HepG2 (cell line): ENCODE results near the gene SIK3. TPM values are rescaled to one million over a fixed set of nuclear protein-coding genes. Genes with fewer than 3 reads are reported as not detected.
A peak's percentile ranks its signal among the peaks of the same experiment; 100 is the strongest.

ENCODE experiments used
- AGO1 ChIP-seq: fragments of 200-400 bp; formaldehyde crosslinking; IDR thresholded peaks from 2 replicates; pipeline ENCODE4 v1.6.1; 2017; ENCODE audit warnings: mild to moderate bottlenecking, low read depth, low read length, moderate library complexity; ENCODE audit not compliant: poor library complexity, severe bottlenecking
- BRCA1 ChIP-seq: sonication (generic); formaldehyde crosslinking; IDR thresholded peaks from 2 replicates; pipeline ENCODE4 v1.4.0; 2020; ENCODE audit warnings: missing genetic modification reagents
- CEBPB ChIP-seq: IDR thresholded peaks from 2 replicates; pipeline ENCODE4 v1.6.1; 2011; ENCODE audit warnings: low read depth, low read length, improper control_type of control experiment, borderline replicate concordance
- HDAC1 ChIP-seq: sonication (generic); formaldehyde crosslinking; IDR thresholded peaks from 2 replicates; pipeline ENCODE4 v1.5.1; 2020; ENCODE audit warnings: mild to moderate bottlenecking, missing genetic modification reagents
- KAT2B ChIP-seq: fragments of 150-350 bp; IDR thresholded peaks from 2 replicates; pipeline ENCODE4 v1.6.1; 2014; ENCODE audit warnings: low read depth, low read length, borderline replicate concordance
- KDM4B ChIP-seq: sonication (generic); formaldehyde crosslinking; IDR thresholded peaks from 2 replicates; pipeline ENCODE4 v1.4.0; 2020; ENCODE audit warnings: missing genetic modification reagents
- KDM6A ChIP-seq: IDR thresholded peaks from 2 replicates; pipeline ENCODE4 v1.6.1; 2016; ENCODE audit warnings: low read depth
- LRRFIP1 ChIP-seq: sonication (generic); formaldehyde crosslinking; conservative IDR thresholded peaks from 2 replicates; pipeline ENCODE4 v1.4.0; 2020; ENCODE audit warnings: missing genetic modification reagents
- MAZ ChIP-seq, 2 experiments: sonication (generic) in 1 of 2; formaldehyde crosslinking in 1 of 2; IDR thresholded peaks; 2 replicates each; pipeline versions ENCODE4 v1.5.0 to v1.6.1; 2012 to 2020; ENCODE audit warnings: low read depth in 2 of 2, mild to moderate bottlenecking in 2 of 2, borderline replicate concordance in 1 of 2, improper control_type of control experiment in 1 of 2, low read length in 1 of 2, missing genetic modification reagents in 1 of 2, moderate library complexity in 1 of 2
- ZBTB7A ChIP-seq: sonication (generic); formaldehyde crosslinking; IDR thresholded peaks from 2 replicates; pipeline ENCODE4 v1.8.0; 2022; ENCODE audit warnings: mild to moderate bottlenecking, missing genetic modification reagents
- ZFP90 ChIP-seq: sonication (generic); formaldehyde crosslinking; IDR thresholded peaks from 2 replicates; pipeline ENCODE4 v1.8.0; 2022; ENCODE audit warnings: missing genetic modification reagents, mild to moderate bottlenecking, inconsistent platforms, borderline replicate concordance
- ZNF12 ChIP-seq: sonication (generic); formaldehyde crosslinking; IDR thresholded peaks from 2 replicates; pipeline ENCODE4 v1.5.0; 2020; ENCODE audit warnings: missing genetic modification reagents
- polyA plus RNA-seq, 8 experiments: library from polyadenylated mRNA; depleted of rRNA in 3 of 8; stranded (reverse) in 7 of 8; unstranded in 1 of 8; fragments of >200 nt; fragmentation: Illumina TruSeq in 4 of 8; extraction: Trizol in 4 of 8; gene quantifications; 2 replicates each; pipeline versions ENCODE4 v1.2.1 to v1.2.3, GENCODE V29; 2011 to 2016; ENCODE audit warnings: low read depth in 4 of 8, missing spikeins in 1 of 8, mixed read lengths in 1 of 8; ENCODE audit not compliant: insufficient read depth in 1 of 8
- total RNA-seq, 5 experiments: library from RNA; depleted of rRNA; stranded (reverse); fragments of >200 nt; fragmentation: Illumina TruSeq; extraction: Trizol; gene quantifications; 2 replicates each; pipeline ENCODE4 v1.2.3, GENCODE V29; 2016; ENCODE audit warnings: low read depth in 1 of 5
- TF ChIP-seq, protein P1 (sequence below): sonication (generic); formaldehyde crosslinking; IDR thresholded peaks from 2 replicates; pipeline ENCODE4 v1.4.0; 2020; ENCODE audit warnings: missing genetic modification reagents
- TF ChIP-seq, protein P2 (sequence below): IDR thresholded peaks from 2 replicates; pipeline ENCODE4 v1.6.1; 2012; ENCODE audit warnings: inconsistent platforms
- TF ChIP-seq, protein P3 (sequence below), 2 experiments: IDR thresholded peaks; 2 replicates each; pipeline ENCODE4 v1.6.1; 2011 to 2012; ENCODE audit warnings: low read length in 2 of 2, borderline replicate concordance in 1 of 2, low read depth in 1 of 2, mild to moderate bottlenecking in 1 of 2, moderate library complexity in 1 of 2
- TF ChIP-seq, protein P4 (sequence below): IDR thresholded peaks from 2 replicates; pipeline ENCODE4 v1.6.1; 2016; ENCODE audit warnings: low read depth, missing genetic modification reagents, missing compliant biosample characterization

SIK3 gene
- total and polyA plus RNA-seq, 2 of the 13 experiments (the other 11 are each of a cell fraction or from before 2014, with no cell fraction given), result 5.7 to 9.8 TPM

- TF ChIP-seq CEBPB (peak; percentile 85), AGO1 (no peak), KAT2B (no peak), KDM6A (CRISPR knock-in tag) (peak; percentile 76), BRCA1 (CRISPR knock-in tag) (no peak; the same call in 1 of the 2 replicates), ZFP90 (no peak; the same call in 1 of the 2 replicates), LRRFIP1 (CRISPR knock-in tag) (no peak), KDM4B (CRISPR knock-in tag) (peak; percentile 59; the same call in 1 of the 2 replicates), HDAC1 (peak; percentile 86), ZNF12 (no peak), ZBTB7A (CRISPR knock-in tag) (no peak), MAZ (IDR thresholded peaks at IDR 0.05; ENCODE audit: borderline replicate concordance, low read depth, low read length) (no peak), MAZ (CRISPR knock-in tag; IDR thresholded peaks at IDR 0.05; ENCODE audit: low read depth) (peak; percentile 69)
- TF ChIP-seq, protein P1, sequence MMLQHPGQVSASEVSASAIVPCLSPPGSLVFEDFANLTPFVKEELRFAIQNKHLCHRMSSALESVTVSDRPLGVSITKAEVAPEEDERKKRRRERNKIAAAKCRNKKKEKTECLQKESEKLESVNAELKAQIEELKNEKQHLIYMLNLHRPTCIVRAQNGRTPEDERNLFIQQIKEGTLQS, result peak; percentile 35; the same call in 1 of the 2 replicates
- TF ChIP-seq, protein P2, sequence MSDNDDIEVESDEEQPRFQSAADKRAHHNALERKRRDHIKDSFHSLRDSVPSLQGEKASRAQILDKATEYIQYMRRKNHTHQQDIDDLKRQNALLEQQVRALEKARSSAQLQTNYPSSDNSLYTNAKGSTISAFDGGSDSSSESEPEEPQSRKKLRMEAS, result no peak
- TF ChIP-seq, protein P3, sequence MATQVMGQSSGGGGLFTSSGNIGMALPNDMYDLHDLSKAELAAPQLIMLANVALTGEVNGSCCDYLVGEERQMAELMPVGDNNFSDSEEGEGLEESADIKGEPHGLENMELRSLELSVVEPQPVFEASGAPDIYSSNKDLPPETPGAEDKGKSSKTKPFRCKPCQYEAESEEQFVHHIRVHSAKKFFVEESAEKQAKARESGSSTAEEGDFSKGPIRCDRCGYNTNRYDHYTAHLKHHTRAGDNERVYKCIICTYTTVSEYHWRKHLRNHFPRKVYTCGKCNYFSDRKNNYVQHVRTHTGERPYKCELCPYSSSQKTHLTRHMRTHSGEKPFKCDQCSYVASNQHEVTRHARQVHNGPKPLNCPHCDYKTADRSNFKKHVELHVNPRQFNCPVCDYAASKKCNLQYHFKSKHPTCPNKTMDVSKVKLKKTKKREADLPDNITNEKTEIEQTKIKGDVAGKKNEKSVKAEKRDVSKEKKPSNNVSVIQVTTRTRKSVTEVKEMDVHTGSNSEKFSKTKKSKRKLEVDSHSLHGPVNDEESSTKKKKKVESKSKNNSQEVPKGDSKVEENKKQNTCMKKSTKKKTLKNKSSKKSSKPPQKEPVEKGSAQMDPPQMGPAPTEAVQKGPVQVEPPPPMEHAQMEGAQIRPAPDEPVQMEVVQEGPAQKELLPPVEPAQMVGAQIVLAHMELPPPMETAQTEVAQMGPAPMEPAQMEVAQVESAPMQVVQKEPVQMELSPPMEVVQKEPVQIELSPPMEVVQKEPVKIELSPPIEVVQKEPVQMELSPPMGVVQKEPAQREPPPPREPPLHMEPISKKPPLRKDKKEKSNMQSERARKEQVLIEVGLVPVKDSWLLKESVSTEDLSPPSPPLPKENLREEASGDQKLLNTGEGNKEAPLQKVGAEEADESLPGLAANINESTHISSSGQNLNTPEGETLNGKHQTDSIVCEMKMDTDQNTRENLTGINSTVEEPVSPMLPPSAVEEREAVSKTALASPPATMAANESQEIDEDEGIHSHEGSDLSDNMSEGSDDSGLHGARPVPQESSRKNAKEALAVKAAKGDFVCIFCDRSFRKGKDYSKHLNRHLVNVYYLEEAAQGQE (IDR thresholded peaks at IDR 0.05; ENCODE audit: borderline replicate concordance in 1 of 2, low read depth in 1 of 2, low read length in 2 of 2), result peak in 1 of 2 experiments; percentile 55; a peak in 1 of 4 replicates
- TF ChIP-seq, protein P4, sequence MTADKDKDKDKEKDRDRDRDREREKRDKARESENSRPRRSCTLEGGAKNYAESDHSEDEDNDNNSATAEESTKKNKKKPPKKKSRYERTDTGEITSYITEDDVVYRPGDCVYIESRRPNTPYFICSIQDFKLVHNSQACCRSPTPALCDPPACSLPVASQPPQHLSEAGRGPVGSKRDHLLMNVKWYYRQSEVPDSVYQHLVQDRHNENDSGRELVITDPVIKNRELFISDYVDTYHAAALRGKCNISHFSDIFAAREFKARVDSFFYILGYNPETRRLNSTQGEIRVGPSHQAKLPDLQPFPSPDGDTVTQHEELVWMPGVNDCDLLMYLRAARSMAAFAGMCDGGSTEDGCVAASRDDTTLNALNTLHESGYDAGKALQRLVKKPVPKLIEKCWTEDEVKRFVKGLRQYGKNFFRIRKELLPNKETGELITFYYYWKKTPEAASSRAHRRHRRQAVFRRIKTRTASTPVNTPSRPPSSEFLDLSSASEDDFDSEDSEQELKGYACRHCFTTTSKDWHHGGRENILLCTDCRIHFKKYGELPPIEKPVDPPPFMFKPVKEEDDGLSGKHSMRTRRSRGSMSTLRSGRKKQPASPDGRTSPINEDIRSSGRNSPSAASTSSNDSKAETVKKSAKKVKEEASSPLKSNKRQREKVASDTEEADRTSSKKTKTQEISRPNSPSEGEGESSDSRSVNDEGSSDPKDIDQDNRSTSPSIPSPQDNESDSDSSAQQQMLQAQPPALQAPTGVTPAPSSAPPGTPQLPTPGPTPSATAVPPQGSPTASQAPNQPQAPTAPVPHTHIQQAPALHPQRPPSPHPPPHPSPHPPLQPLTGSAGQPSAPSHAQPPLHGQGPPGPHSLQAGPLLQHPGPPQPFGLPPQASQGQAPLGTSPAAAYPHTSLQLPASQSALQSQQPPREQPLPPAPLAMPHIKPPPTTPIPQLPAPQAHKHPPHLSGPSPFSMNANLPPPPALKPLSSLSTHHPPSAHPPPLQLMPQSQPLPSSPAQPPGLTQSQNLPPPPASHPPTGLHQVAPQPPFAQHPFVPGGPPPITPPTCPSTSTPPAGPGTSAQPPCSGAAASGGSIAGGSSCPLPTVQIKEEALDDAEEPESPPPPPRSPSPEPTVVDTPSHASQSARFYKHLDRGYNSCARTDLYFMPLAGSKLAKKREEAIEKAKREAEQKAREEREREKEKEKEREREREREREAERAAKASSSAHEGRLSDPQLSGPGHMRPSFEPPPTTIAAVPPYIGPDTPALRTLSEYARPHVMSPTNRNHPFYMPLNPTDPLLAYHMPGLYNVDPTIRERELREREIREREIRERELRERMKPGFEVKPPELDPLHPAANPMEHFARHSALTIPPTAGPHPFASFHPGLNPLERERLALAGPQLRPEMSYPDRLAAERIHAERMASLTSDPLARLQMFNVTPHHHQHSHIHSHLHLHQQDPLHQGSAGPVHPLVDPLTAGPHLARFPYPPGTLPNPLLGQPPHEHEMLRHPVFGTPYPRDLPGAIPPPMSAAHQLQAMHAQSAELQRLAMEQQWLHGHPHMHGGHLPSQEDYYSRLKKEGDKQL (CRISPR knock-in tag), result peak; percentile 67; the same call in 1 of the 2 replicates
Measured at GRCh38 chr11:116826751-116827431, 271.3 kb downstream of the SIK3 start (continued).
